Measurements from ENCODE around the gene SMIM43. TPM values are rescaled to one million over a fixed set of nuclear protein-coding genes. Genes with fewer than 3 reads are reported as not detected.

SMIM43 gene
- total and polyA plus RNA-seq, 4 donors, result not detected

DNA sequence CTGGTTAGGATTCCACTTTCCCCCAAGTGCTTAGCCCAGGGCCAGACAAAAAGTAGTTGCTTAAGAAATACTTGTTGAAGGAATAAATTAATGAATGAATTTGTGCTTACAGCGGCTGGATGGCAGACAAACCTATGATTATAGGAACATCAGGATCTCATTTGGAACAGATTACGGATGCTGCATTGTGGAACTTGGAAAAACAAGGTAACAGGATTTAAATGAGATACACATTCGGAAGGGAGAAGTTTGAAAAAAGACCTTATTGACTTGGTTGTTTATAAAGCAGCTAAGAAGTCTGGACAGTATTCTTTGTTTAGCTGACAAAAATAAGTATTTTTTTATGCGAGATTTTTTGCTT, 36.7 kb upstream of the SMIM43 start:
- WGBS, result 24% methylated on average over 4 of the region's 4 CpGs
- H3K27ac ChIP-seq (ENCODE audit: low read depth in 1 of 2, low read length in 2 of 2), result peak overlapping the region in 1 of 2 donors; percentile 78
- H3K9ac ChIP-seq (ENCODE audit: low read depth in 1 of 2, low read length in 2 of 2), result peak overlapping the region; percentile 73 to 89
- H3K36me3 ChIP-seq (ENCODE audit: control insufficient read depth in 4 of 4, insufficient read depth in 3 of 4, low read depth in 1 of 4, low read length in 3 of 4), result peaks cover 4 to 26% (median 14%) of the 10 kb centered on the region in 4 donors
- H3K27me3 ChIP-seq (ENCODE audit: control insufficient read depth in 4 of 4, insufficient read depth in 4 of 4, low read length in 3 of 4), result no peaks in the 10 kb centered on the region
- peak overlapping the region; percentile 81 to 95 (median 92) for H3K4me3 ChIP-seq (ENCODE audit: low read depth in 1 of 3, low read length in 3 of 3)
- no peaks in the 10 kb centered on the region for H3K9me3 ChIP-seq (ENCODE audit: control insufficient read depth in 4 of 4, low read length in 3 of 4)
- TF ChIP-seq, protein P1, sequence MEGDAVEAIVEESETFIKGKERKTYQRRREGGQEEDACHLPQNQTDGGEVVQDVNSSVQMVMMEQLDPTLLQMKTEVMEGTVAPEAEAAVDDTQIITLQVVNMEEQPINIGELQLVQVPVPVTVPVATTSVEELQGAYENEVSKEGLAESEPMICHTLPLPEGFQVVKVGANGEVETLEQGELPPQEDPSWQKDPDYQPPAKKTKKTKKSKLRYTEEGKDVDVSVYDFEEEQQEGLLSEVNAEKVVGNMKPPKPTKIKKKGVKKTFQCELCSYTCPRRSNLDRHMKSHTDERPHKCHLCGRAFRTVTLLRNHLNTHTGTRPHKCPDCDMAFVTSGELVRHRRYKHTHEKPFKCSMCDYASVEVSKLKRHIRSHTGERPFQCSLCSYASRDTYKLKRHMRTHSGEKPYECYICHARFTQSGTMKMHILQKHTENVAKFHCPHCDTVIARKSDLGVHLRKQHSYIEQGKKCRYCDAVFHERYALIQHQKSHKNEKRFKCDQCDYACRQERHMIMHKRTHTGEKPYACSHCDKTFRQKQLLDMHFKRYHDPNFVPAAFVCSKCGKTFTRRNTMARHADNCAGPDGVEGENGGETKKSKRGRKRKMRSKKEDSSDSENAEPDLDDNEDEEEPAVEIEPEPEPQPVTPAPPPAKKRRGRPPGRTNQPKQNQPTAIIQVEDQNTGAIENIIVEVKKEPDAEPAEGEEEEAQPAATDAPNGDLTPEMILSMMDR (IDR thresholded peaks at IDR 0.05; ENCODE audit: low read depth, low read length, missing input control), result no peak
- TF ChIP-seq EGR1 (IDR thresholded peaks at IDR 0.05; ENCODE audit: low read depth in 2 of 2), result no peak
- TF ChIP-seq FOXA2 (IDR thresholded peaks at IDR 0.05), result no peak
- TF ChIP-seq RXRA (IDR thresholded peaks at IDR 0.05), result no peak
- no peak for TF ChIP-seq ATF3 (IDR thresholded peaks at IDR 0.05)
- TF ChIP-seq HNF4G (IDR thresholded peaks at IDR 0.05), result no peak
- no peak for TF ChIP-seq FOXA1 (IDR thresholded peaks at IDR 0.05)
- TF ChIP-seq REST (IDR thresholded peaks at IDR 0.05), result no peak
- no peak for TF ChIP-seq HNF4A (conservative IDR thresholded peaks at IDR 0.05)
- TF ChIP-seq SP1 (IDR thresholded peaks at IDR 0.05), result no peak
- TF ChIP-seq JUND (IDR thresholded peaks at IDR 0.05), result no peak
- no peak for TF ChIP-seq GABPA (IDR thresholded peaks at IDR 0.05 in 1 of 2, conservative IDR thresholded peaks at IDR 0.05 in 1 of 2)
- no peak for TF ChIP-seq RAD21 (IDR thresholded peaks at IDR 0.05)
- no peak for DNase-seq (ENCODE audit: low spot score)
- H3K4me1 ChIP-seq (ENCODE audit: control insufficient read depth in 4 of 4, insufficient read depth in 4 of 4, low read length in 3 of 4), result peaks cover 5 to 19% (median 18%) of the 10 kb centered on the region in 4 donors

GRCh38 chr4:121800961-121801714, 36.2 kb upstream of the SMIM43 start, which contains the start of gene EXOSC9:
TSS of gene EXOSC9 (plus strand) at chr4:121801323. CDS start at chr4:121801425, 102 bp downstream.
- peaks cover 5 to 19% (median 18%) of the 10 kb centered on the region in 4 donors for H3K4me1 ChIP-seq (ENCODE audit: control insufficient read depth in 4 of 4, insufficient read depth in 4 of 4, low read length in 3 of 4)
- no peaks in the 10 kb centered on the region for H3K9me3 ChIP-seq (ENCODE audit: control insufficient read depth in 4 of 4, low read length in 3 of 4)
- H3K9ac ChIP-seq (ENCODE audit: low read depth in 1 of 2, low read length in 2 of 2), result peak within 1 kb of the TSS; percentile 73 to 89
- H3K4me3 ChIP-seq (ENCODE audit: low read depth in 1 of 3, low read length in 3 of 3), result peak within 1 kb of the TSS; percentile 81 to 95 (median 92)
- peaks cover 4 to 21% (median 11%) of the 10 kb centered on the region in 4 donors for H3K36me3 ChIP-seq (ENCODE audit: control insufficient read depth in 4 of 4, insufficient read depth in 3 of 4, low read depth in 1 of 4, low read length in 3 of 4)
- H3K27ac ChIP-seq (ENCODE audit: low read depth in 1 of 2, low read length in 2 of 2), result peak within 1 kb of the TSS; percentile 60 to 78
- WGBS, result under 1% methylated on average over 48 of the region's 48 CpGs
- DNase-seq (ENCODE audit: low spot score), result peak; percentile 96
- H3K27me3 ChIP-seq (ENCODE audit: control insufficient read depth in 4 of 4, insufficient read depth in 4 of 4, low read length in 3 of 4), result no peaks in the 10 kb centered on the region
- TF ChIP-seq SP1 (IDR thresholded peaks at IDR 0.05) (peak; percentile 50), NR2F2 (IDR thresholded peaks at IDR 0.05) (no peak), YY1 (IDR thresholded peaks at IDR 0.05) (peak; percentile 99), HNF4G (IDR thresholded peaks at IDR 0.05) (no peak), EGR1 (IDR thresholded peaks at IDR 0.05; ENCODE audit: low read depth in 2 of 2) (peak; percentile 42 to 85), GABPA (IDR thresholded peaks at IDR 0.05 in 1 of 2, conservative IDR thresholded peaks at IDR 0.05 in 1 of 2) (peak in 1 of 2 donors; percentile 79), JUND (IDR thresholded peaks at IDR 0.05) (peak in 1 of 2 donors; percentile 67), ATF3 (IDR thresholded peaks at IDR 0.05) (peak; percentile 39)
- TF ChIP-seq, protein P1 (IDR thresholded peaks at IDR 0.05; ENCODE audit: low read depth, low read length, missing input control), result no peak
- TF ChIP-seq, protein P2, sequence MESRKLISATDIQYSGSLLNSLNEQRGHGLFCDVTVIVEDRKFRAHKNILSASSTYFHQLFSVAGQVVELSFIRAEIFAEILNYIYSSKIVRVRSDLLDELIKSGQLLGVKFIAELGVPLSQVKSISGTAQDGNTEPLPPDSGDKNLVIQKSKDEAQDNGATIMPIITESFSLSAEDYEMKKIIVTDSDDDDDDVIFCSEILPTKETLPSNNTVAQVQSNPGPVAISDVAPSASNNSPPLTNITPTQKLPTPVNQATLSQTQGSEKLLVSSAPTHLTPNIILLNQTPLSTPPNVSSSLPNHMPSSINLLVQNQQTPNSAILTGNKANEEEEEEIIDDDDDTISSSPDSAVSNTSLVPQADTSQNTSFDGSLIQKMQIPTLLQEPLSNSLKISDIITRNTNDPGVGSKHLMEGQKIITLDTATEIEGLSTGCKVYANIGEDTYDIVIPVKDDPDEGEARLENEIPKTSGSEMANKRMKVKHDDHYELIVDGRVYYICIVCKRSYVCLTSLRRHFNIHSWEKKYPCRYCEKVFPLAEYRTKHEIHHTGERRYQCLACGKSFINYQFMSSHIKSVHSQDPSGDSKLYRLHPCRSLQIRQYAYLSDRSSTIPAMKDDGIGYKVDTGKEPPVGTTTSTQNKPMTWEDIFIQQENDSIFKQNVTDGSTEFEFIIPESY (IDR thresholded peaks at IDR 0.05), result peak; percentile 89

Measured in liver (tissue), 9 donors.